Vagina (tissue), 2 donors: ENCODE measurements around the gene SCARB2. TPM values are rescaled to one million over a fixed set of nuclear protein-coding genes. Genes with fewer than 3 reads are reported as not detected.
A peak's percentile ranks its signal among the peaks of the same experiment; 100 is the strongest.

ENCODE experiments used
- DNase-seq, 2 donors: peaks; one replicate each; pipeline ENCODE4 v3.0.0-alpha.2; 2017; ENCODE audit errors: extremely low spot score in 2 of 2
- H3K27ac ChIP-seq: fragments of 200-600 bp; sonication (generic); one replicate; pipeline ENCODE4 v1.5.1; 2019
- H3K27me3 ChIP-seq: fragments of 200-600 bp; sonication (generic); one replicate; pipeline ENCODE4 v1.5.1; 2019
- H3K36me3 ChIP-seq, 2 donors: fragments of 200-600 bp; sonication (generic); one replicate each; pipeline ENCODE4 v1.5.1; 2017 to 2019
- H3K4me1 ChIP-seq: fragments of 200-600 bp; sonication (generic); one replicate; pipeline ENCODE4 v1.5.1; 2019
- H3K4me3 ChIP-seq, 2 donors: fragments of 200-600 bp; sonication (generic); 1 replicate in 1 of 2; 2 replicates in 1 of 2; pipeline ENCODE4 v1.5.1; 2016 to 2019
- H3K9me3 ChIP-seq: fragments of 200-600 bp; sonication (generic); one replicate; pipeline ENCODE4 v1.5.1; 2019
- POLR2A ChIP-seq, 2 donors: fragments of 450-650 bp; IDR thresholded peaks; one replicate each; pipeline ENCODE4 v1.6.1; 2017; ENCODE audit warnings: antibody characterized with exemption in 2 of 2, mild to moderate bottlenecking in 2 of 2, moderate library complexity in 2 of 2
- POLR2AphosphoS5 ChIP-seq, 2 donors: sonication (generic); formaldehyde crosslinking; IDR thresholded peaks; one replicate each; pipeline ENCODE4 v1.9.0; 2017; ENCODE audit warnings: antibody characterized with exemption in 2 of 2, mild to moderate bottlenecking in 2 of 2, low read depth in 1 of 2; ENCODE audit not compliant: insufficient read depth in 1 of 2
- intact Hi-C: fragments of 100-400 bp; cut with DNase I; formaldehyde crosslinking; loops from one replicate; pipeline ENCODE4 v1.15.1; 2023
- total RNA-seq: library from RNA; depleted of rRNA; stranded (reverse); fragments of >200 nt; gene quantifications from one replicate; pipeline ENCODE4 v1.2.3, GENCODE V29; 2016
- TF ChIP-seq, protein P1 (sequence below), 3 experiments: fragments of 450-650 bp in 2 of 3; fragments of 200-600 bp in 1 of 3; sonication (generic) in 1 of 3; IDR thresholded peaks; one replicate each; pipeline ENCODE4 v1.5.1; 2017 to 2019; ENCODE audit warnings: antibody characterized with exemption in 3 of 3, mild to moderate bottlenecking in 2 of 3, moderate library complexity in 2 of 3

The SCARB2 gene
- total RNA-seq, 1 donor from 2014 or later: 156 TPM

GRCh38 chr4:76253511-76253910, 39.9 kb upstream of the SCARB2 start:
- intact Hi-C loops: loop anchor here (5.0 kb wide), 1 partner anchor 71 kb away; no protein-coding TSS in a partner anchor

GRCh38 chr4:76252271-76252653, 38.6 kb upstream of the SCARB2 start:
- DNase-seq: no peak
- no peak for TF ChIP-seq POLR2AphosphoS5 (IDR thresholded peaks at IDR 0.05; ENCODE audit: insufficient read depth in 1 of 2, low read depth in 1 of 2)
- no peak for TF ChIP-seq POLR2A (IDR thresholded peaks at IDR 0.05)
- TF ChIP-seq, protein P1, sequence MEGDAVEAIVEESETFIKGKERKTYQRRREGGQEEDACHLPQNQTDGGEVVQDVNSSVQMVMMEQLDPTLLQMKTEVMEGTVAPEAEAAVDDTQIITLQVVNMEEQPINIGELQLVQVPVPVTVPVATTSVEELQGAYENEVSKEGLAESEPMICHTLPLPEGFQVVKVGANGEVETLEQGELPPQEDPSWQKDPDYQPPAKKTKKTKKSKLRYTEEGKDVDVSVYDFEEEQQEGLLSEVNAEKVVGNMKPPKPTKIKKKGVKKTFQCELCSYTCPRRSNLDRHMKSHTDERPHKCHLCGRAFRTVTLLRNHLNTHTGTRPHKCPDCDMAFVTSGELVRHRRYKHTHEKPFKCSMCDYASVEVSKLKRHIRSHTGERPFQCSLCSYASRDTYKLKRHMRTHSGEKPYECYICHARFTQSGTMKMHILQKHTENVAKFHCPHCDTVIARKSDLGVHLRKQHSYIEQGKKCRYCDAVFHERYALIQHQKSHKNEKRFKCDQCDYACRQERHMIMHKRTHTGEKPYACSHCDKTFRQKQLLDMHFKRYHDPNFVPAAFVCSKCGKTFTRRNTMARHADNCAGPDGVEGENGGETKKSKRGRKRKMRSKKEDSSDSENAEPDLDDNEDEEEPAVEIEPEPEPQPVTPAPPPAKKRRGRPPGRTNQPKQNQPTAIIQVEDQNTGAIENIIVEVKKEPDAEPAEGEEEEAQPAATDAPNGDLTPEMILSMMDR (IDR thresholded peaks at IDR 0.05): no peak
- Histone ChIP-seq H3K27ac (no peak overlapping the region), H3K36me3 (no peaks in the 10 kb centered on the region), H3K9me3 (no peaks in the 10 kb centered on the region), H3K4me3 (peak overlapping the region; percentile 61 to 71), H3K27me3 (no peaks in the 10 kb centered on the region), H3K4me1 (peaks cover 9% of the 10 kb centered on the region)
- intact Hi-C loops: loop anchor here (5.0 kb wide), 1 partner anchor 70 kb away; no protein-coding TSS in a partner anchor

More at GRCh38 chr4:76253511-76253910, 39.9 kb upstream of the SCARB2 start:
- H3K9me3 ChIP-seq: no peaks in the 10 kb centered on the region
- no peak overlapping the region for H3K27ac ChIP-seq
- TF ChIP-seq POLR2AphosphoS5 (IDR thresholded peaks at IDR 0.05; ENCODE audit: insufficient read depth in 1 of 2, low read depth in 1 of 2) (no peak), POLR2A (IDR thresholded peaks at IDR 0.05) (no peak)
- TF ChIP-seq, protein P1 (IDR thresholded peaks at IDR 0.05): no peak
- no peaks in the 10 kb centered on the region for H3K27me3 ChIP-seq
- H3K4me3 ChIP-seq: no peak overlapping the region
- no peaks in the 10 kb centered on the region for H3K36me3 ChIP-seq
- DNase-seq: no peak
- peaks cover 9% of the 10 kb centered on the region for H3K4me1 ChIP-seq

DNA sequence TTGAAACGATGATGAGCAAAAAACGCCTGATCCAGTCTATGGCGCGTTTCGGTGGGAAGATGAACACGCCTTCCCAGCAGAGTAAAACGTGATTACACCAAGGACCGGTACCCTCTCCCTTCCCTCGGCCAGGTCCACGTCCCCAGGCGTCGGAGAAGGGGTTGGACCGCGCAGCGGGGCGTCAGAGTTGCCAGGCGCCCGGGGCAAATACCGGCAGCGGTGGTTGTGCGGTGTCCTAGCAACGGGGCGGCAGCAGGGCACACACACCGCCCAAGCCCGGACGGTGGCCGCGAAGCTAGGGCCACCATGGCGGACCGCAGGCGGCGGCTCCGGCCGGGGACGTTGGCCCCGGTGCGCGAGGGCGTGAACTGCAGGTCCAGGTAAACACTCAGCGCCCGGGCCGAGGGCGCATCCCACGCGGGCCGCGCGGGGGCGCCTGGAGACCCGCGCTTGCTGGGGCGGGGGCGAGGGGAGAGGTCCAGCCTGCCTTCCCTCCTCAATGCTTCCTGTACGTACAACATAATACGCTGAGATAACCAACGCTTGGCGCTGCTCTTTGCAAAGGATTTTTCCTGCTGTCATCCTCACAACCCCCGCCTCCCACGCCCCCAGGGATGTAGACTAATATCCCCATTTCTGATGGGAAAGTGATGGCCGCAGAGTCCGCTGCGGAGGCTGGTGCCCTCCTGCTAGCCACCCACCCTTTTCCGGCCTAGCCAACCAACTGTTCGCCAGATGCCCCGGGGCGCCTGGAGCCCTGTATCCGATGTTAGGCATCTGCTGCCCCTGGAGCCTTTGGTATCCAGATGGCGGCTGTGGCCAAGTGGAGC, 38.0 kb upstream of the SCARB2 start, which contains the start of gene FAM47E:
Gene FAM47E, plus strand, starts transcription at position 281 of the 830 bp plus-strand sequence. Its CDS starts 26 bp downstream, at position 307.
- H3K9me3 ChIP-seq: no peaks in the 10 kb centered on the region
- peaks cover 9% of the 10 kb centered on the region for H3K4me1 ChIP-seq
- H3K27me3 ChIP-seq: no peaks in the 10 kb centered on the region
- TF ChIP-seq, protein P1 (IDR thresholded peaks at IDR 0.05): peak in 2 of 3 experiments; percentile 10 to 27
- peak in 1 of 2 donors; percentile 19 for TF ChIP-seq POLR2AphosphoS5 (IDR thresholded peaks at IDR 0.05; ENCODE audit: insufficient read depth in 1 of 2, low read depth in 1 of 2)
- no peak for TF ChIP-seq POLR2A (IDR thresholded peaks at IDR 0.05)
- peak within 1 kb of the TSS; percentile 61 to 71 for H3K4me3 ChIP-seq
- peak within 1 kb of the TSS; percentile 51 for H3K27ac ChIP-seq
- intact Hi-C loops: loop anchor here (5.0 kb wide), 1 partner anchor 69 kb away; no protein-coding TSS in a partner anchor
- H3K36me3 ChIP-seq: no peaks in the 10 kb centered on the region
- no peak for DNase-seq

- H3K27ac ChIP-seq: no peak overlapping the region
- no peaks in the 10 kb centered on the region for H3K9me3 ChIP-seq
- DNase-seq: no peak
- intact Hi-C loops: loop anchor here (5.0 kb wide), 1 partner anchor 69 kb away; no protein-coding TSS in a partner anchor
- TF ChIP-seq POLR2AphosphoS5 (IDR thresholded peaks at IDR 0.05; ENCODE audit: insufficient read depth in 1 of 2, low read depth in 1 of 2) (no peak), POLR2A (IDR thresholded peaks at IDR 0.05) (no peak)
- TF ChIP-seq, protein P1 (IDR thresholded peaks at IDR 0.05): no peak
- peaks cover 9% of the 10 kb centered on the region for H3K4me1 ChIP-seq
- H3K4me3 ChIP-seq: peak overlapping the region; percentile 61 to 71
- H3K36me3 ChIP-seq: no peaks in the 10 kb centered on the region
- no peaks in the 10 kb centered on the region for H3K27me3 ChIP-seq
Measured at GRCh38 chr4:76250962-76251361, 37.3 kb upstream of the SCARB2 start.
